C4-2B (cell line): ENCODE measurements around the gene HAPLN2.

ENCODE experiments used
- H3K27ac ChIP-seq: fragments of 450-650 bp; 2 replicates; pipeline ENCODE4 v1.5.1; 2017
- ZFX ChIP-seq: fragments of 450-650 bp; IDR thresholded peaks from 2 replicates; pipeline ENCODE4 v1.6.1; 2017
- TF ChIP-seq, protein P1 (sequence below): fragments of 450-650 bp; conservative IDR thresholded peaks from 2 replicates; pipeline ENCODE4 v1.5.1; 2017; ENCODE audit warnings: mild to moderate bottlenecking

Gene HAPLN2

DNA sequence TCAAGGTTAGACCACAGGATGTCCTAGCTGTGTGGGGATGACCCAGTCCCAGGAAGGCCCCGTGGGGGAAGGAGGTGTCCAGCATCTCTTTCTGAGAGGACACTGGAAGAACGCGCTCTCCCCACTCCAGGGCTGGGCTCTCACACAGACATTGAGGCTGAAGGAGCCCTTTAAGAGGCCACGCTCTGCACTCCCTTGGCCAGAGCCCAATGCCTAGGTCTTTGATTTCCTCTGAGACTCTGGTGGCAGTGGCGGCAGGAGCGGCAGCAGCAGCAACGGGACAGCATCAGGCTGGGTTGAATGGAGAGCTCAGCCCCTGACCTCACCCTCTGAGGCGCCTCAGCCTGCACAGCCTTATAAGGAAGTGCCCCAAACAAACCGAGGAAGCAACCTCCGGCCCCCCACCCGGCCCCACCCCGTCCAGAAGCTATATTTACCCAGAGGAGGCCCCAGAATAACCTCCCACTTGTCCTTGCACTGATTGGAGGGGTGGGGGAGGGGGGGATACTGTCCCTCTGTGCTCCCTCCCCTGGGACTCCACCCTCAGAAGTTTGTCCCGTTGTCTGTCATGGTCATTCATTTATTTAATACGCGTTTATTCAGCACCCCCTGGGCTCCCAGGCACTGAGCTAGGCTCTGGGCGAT lies 45.7 kb downstream of the HAPLN2 start:
- no peak overlapping the region for H3K27ac ChIP-seq
- no peak for TF ChIP-seq ZFX
- TF ChIP-seq, protein P1, sequence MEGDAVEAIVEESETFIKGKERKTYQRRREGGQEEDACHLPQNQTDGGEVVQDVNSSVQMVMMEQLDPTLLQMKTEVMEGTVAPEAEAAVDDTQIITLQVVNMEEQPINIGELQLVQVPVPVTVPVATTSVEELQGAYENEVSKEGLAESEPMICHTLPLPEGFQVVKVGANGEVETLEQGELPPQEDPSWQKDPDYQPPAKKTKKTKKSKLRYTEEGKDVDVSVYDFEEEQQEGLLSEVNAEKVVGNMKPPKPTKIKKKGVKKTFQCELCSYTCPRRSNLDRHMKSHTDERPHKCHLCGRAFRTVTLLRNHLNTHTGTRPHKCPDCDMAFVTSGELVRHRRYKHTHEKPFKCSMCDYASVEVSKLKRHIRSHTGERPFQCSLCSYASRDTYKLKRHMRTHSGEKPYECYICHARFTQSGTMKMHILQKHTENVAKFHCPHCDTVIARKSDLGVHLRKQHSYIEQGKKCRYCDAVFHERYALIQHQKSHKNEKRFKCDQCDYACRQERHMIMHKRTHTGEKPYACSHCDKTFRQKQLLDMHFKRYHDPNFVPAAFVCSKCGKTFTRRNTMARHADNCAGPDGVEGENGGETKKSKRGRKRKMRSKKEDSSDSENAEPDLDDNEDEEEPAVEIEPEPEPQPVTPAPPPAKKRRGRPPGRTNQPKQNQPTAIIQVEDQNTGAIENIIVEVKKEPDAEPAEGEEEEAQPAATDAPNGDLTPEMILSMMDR: no peak

DNA sequence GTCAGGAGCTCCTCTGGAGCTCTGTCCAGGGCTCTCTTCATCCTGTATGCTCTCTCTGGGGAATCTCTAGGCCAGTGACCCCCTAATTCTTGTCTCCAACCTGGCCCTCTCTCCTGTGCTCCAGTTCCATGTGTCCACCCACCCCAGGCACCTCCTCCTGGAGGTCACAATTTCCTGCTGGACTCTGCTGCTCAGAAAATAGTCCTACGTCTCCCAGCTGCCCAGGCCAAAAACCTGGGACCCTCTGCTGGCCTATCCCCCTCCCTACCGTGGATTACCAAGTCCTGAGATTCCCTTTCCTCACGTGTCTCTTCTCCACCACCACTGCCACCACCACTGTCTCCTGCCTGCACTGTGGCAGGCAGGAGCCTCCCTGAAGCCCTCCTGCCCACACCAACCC lies 46.3 kb downstream of the HAPLN2 start:
- H3K27ac ChIP-seq: no peak overlapping the region
- TF ChIP-seq, protein P1: no peak
- no peak for TF ChIP-seq ZFX

DNA sequence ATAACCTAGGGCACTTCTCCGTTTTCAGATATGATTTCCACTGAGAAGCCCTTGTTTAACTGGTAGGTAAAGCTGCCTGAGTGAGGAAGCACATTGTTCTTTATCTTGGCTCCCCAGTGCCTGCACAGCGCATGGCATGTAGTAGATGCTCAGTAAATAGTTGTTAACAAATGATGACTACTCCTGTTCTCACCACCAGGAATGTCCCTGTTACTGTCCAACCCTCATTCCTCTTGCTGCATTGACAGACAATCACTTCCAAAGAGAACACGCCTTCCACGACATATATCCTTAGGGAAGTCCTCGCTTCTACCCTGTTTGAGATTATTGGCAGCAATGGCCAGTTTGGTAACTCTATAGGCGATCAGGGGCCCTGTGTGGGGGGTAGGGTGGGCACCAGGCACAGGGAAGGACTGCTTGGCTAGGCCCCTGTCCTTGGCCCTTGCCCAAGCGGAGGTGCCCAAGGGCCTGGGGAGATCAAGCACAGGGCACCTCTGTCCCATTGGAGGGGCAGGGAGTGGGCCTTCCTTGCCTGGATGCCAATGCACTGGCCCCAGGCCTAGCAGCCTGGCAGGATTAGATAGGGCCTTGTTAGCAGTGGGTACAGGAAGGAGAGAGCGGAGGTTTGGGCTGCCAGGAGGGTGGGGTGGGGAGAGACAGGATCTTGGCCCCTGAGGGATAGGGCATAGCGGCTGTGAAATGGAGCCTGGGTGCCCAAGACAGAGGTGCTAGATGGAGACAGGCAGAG lies 47.8 kb downstream of the HAPLN2 start:
- TF ChIP-seq ZFX: no peak
- H3K27ac ChIP-seq: no peak overlapping the region

DNA sequence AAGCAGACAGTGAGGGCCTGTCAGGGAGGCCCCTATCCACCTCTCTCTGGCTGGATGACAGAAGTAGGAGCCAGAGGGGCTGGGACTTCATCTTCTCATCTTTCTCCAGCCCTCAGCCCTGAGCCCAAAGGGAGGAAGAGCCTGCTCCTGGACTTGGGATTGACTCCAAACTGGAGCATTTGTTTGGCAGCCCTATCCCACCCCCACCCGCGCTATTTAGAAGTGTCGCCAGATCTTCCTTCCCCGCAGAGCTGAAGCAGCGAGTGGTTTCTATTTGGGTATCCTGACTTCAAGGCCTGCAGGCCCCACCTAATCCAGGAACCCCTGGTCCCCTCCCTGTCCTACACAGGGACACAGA lies 48.4 kb downstream of the HAPLN2 start:
- TF ChIP-seq, protein P1: no peak
- TF ChIP-seq ZFX: no peak
- no peak overlapping the region for H3K27ac ChIP-seq

DNA sequence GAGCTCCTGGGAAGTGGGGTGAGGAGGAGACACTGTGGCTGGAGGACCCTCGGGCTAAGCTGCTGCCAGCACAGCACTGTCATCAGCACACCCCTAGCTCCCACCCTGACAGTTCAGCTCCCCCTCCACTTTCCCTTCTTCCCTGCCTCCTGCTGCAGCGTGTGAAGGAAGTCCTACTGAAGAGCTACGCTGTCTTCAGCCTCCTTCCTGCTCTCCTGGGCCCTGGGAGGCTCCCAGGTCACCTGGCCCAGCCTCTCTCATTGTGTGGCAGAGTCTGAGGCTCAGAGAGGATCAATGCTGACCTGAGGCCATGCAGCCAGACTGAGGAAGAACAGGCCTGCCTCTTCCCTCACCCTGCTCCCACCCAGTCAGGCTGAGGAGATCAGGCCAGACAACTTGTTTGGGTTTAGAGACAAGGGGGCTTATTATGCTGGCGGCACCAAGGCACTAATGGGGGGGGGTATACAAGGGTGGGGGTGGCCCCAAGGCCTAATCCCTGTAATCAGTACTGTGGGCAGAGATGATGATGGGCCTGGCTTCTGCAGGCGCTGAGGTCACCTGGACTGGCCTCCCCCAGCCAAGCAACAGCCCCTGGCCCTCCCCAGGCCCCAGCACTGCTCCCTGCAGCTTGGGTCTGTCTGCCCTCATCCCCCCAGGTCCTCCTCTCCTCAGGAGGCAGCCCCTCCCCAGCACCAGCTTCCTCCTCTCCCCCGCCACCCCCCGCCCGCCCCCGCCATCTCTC lies 48.9 kb downstream of the HAPLN2 start:
- no peak for TF ChIP-seq ZFX
- TF ChIP-seq, protein P1: no peak
- no peak overlapping the region for H3K27ac ChIP-seq

DNA sequence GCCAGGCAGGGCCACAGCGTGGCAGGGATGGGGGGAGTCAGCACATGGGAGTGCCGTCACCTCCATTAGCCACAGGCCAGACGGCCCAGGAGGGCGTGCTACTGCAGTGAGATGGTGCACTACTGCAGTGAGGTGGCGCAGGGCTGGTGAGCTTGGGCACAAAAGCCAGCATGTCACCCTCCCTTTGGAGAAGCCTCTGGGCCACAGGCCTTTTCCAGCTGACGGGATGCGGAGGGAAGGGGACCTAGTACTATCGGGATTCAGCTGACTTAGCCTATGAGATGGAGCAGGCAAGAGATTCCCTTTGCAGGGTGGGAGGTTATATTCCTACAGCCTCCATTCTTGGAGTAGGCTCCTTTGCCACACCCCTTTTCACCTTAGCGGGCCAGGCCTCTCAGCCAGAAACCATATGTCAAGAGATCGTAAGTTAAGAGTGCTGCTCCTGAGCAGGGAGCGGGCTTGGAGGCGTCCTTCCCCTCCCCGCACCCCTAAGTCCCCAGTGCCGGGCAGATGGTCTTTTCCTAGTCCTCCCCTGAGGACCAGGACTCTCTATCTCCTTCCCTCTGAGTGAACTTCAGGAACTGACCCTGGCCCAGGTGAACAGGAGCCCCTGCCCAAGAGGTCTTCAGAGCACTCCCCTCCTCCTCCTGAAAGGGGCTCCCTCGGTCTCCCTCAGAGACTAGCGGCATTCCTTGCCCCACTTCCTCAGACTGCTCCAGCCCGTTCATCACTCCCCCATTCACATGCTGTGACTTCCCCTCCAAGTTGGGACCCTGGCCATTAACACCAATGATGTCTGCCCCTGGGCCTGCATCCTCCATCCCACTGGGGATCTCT lies 49.8 kb downstream of the HAPLN2 start:
- TF ChIP-seq, protein P1: no peak
- no peak for TF ChIP-seq ZFX
- no peak overlapping the region for H3K27ac ChIP-seq

DNA sequence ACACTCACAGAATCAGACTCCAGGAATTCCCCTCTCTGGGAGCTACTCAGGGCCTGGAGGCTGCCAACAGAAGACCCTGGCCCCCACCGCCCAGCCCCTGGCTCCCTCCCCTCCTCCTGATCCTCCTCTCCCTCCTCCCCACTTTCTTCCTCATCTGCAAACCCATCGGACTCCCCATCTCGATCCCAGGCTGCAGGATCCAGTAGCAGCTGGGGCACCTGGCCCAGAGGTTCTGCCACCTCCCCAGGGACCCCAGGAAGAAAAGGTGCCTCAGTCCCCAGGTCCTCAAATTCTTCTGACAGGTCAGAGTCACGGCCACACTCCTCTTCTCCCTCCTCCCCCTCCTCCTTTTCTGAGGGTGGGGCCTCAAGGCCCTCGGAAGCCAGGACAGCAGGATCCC lies 50.6 kb downstream of the HAPLN2 start:
- TF ChIP-seq, protein P1: no peak
- TF ChIP-seq ZFX: no peak
- no peak overlapping the region for H3K27ac ChIP-seq
